ENCODE data around the gene HFM1. TPM values are rescaled to one million over a fixed set of nuclear protein-coding genes. Genes with fewer than 3 reads are reported as not detected.

The HFM1 gene
- total and polyA plus RNA-seq, 9 of the 15 experiments (the other 6 are each of a cell fraction or from before 2014, with no cell fraction given): 1.5 to 6.4 (median 3.7) TPM

DNA sequence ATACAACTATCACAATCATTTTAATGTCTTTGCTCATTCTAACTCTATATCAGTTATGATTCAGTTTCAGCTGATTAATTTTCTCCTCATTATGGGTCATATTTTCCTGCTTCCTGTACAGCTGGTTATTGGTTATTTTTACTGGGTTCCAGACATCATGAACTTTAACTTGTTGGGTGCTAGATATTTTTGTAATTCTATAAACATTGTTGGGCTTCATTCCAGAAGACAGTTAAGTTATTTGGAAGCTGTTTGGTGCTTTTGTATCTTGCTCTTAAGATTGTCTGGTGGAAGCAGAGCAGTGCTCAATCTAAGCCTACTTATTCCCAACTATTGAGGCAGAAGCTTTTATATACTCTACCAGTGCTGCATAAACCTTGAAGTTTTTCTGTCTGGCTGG is 34.4 kb upstream of the HFM1 start (continued):
- TF ChIP-seq, protein P1, sequence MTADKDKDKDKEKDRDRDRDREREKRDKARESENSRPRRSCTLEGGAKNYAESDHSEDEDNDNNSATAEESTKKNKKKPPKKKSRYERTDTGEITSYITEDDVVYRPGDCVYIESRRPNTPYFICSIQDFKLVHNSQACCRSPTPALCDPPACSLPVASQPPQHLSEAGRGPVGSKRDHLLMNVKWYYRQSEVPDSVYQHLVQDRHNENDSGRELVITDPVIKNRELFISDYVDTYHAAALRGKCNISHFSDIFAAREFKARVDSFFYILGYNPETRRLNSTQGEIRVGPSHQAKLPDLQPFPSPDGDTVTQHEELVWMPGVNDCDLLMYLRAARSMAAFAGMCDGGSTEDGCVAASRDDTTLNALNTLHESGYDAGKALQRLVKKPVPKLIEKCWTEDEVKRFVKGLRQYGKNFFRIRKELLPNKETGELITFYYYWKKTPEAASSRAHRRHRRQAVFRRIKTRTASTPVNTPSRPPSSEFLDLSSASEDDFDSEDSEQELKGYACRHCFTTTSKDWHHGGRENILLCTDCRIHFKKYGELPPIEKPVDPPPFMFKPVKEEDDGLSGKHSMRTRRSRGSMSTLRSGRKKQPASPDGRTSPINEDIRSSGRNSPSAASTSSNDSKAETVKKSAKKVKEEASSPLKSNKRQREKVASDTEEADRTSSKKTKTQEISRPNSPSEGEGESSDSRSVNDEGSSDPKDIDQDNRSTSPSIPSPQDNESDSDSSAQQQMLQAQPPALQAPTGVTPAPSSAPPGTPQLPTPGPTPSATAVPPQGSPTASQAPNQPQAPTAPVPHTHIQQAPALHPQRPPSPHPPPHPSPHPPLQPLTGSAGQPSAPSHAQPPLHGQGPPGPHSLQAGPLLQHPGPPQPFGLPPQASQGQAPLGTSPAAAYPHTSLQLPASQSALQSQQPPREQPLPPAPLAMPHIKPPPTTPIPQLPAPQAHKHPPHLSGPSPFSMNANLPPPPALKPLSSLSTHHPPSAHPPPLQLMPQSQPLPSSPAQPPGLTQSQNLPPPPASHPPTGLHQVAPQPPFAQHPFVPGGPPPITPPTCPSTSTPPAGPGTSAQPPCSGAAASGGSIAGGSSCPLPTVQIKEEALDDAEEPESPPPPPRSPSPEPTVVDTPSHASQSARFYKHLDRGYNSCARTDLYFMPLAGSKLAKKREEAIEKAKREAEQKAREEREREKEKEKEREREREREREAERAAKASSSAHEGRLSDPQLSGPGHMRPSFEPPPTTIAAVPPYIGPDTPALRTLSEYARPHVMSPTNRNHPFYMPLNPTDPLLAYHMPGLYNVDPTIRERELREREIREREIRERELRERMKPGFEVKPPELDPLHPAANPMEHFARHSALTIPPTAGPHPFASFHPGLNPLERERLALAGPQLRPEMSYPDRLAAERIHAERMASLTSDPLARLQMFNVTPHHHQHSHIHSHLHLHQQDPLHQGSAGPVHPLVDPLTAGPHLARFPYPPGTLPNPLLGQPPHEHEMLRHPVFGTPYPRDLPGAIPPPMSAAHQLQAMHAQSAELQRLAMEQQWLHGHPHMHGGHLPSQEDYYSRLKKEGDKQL (CRISPR knock-in tag; IDR thresholded peaks at IDR 0.05; ENCODE audit: borderline replicate concordance): no peak
- TF ChIP-seq BDP1 (IDR thresholded peaks at IDR 0.05; ENCODE audit: insufficient read depth, insufficient read length): no peak
- TF ChIP-seq KDM1A (IDR thresholded peaks at IDR 0.05): no peak
- TF ChIP-seq, protein P2, sequence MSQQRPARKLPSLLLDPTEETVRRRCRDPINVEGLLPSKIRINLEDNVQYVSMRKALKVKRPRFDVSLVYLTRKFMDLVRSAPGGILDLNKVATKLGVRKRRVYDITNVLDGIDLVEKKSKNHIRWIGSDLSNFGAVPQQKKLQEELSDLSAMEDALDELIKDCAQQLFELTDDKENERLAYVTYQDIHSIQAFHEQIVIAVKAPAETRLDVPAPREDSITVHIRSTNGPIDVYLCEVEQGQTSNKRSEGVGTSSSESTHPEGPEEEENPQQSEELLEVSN (IDR thresholded peaks at IDR 0.05; ENCODE audit: borderline replicate concordance in 1 of 2, extremely low read depth in 1 of 2, insufficient read depth in 1 of 2, insufficient read length in 1 of 2, low read depth in 1 of 2, low read length in 1 of 2, poor library complexity in 1 of 2, severe bottlenecking in 1 of 2): no peak

All from K562 (cell line).